Aorta (tissue), 5 donors: ENCODE data around the gene LRRC23. TPM values are rescaled to one million over a fixed set of nuclear protein-coding genes. Genes with fewer than 3 reads are reported as not detected.

Experiments used
- ATAC-seq: fragments of 200-7000 bp; cut with Tn5 transposase; one replicate; pipeline ENCODE4 v1.9.1; 2022; ENCODE audit warnings: moderate library complexity; ENCODE audit not compliant: low FRiP score
- DNase-seq, 2 donors: peaks; one replicate each; pipeline ENCODE4 v3.0.0-alpha.2; 2020
- H3K27ac ChIP-seq, 2 donors: one replicate each; pipeline ENCODE4 v1.5.1; 2013; ENCODE audit warnings: low read length in 2 of 2, mild to moderate bottlenecking in 2 of 2, moderate library complexity in 2 of 2, control low read depth in 1 of 2, inconsistent platforms in 1 of 2, low read depth in 1 of 2
- H3K27me3 ChIP-seq, 2 donors: one replicate each; pipeline ENCODE4 v1.6.1; 2013; ENCODE audit warnings: control low read depth in 1 of 2, low read length in 1 of 2, mild to moderate bottlenecking in 1 of 2, moderate library complexity in 1 of 2; ENCODE audit not compliant: insufficient read depth in 2 of 2, control insufficient read depth in 1 of 2
- H3K36me3 ChIP-seq, 2 donors: one replicate each; pipeline ENCODE4 v1.6.1; 2013; ENCODE audit warnings: control low read depth in 1 of 2, low read length in 1 of 2, mild to moderate bottlenecking in 1 of 2; ENCODE audit not compliant: insufficient read depth in 2 of 2, control insufficient read depth in 1 of 2
- H3K4me1 ChIP-seq, 2 donors: one replicate each; pipeline ENCODE4 v1.6.1; 2013; ENCODE audit warnings: low read length in 2 of 2, control low read depth in 1 of 2, mild to moderate bottlenecking in 1 of 2, moderate library complexity in 1 of 2; ENCODE audit not compliant: insufficient read depth in 2 of 2, control insufficient read depth in 1 of 2
- H3K4me3 ChIP-seq, 2 donors: one replicate each; pipeline ENCODE4 v1.5.1; 2013; ENCODE audit warnings: low read length in 2 of 2, control low read depth in 1 of 2, mild to moderate bottlenecking in 1 of 2
- H3K9me3 ChIP-seq: one replicate; pipeline ENCODE4 v1.6.1; 2013; ENCODE audit warnings: mild to moderate bottlenecking, low read length; ENCODE audit not compliant: control insufficient read depth
- WGBS, 2 donors: extraction: QIAGEN DNeasy Blood & Tissue Kit; methylation state at CpG; one replicate each; pipeline ENCODE4 v1.1.7; 2013; 5-methylcytosine and 5-hydroxymethylcytosine counted together
- intact Hi-C, 2 donors: fragments of 100-400 bp; cut with DNase I; formaldehyde crosslinking; loops; one replicate each; pipeline versions ENCODE4 v1.14.2 to v1.15.0; 2022
- long read RNA-seq, 2 donors: library from polyadenylated mRNA; unstranded; transcript quantifications; one replicate each; pipeline ENCODE4 v2.0.0, GENCODE V29; 2020 to 2021
- polyA plus RNA-seq, 2 donors: library from polyadenylated mRNA; stranded (reverse); fragments of 200-250 nt; gene quantifications; one replicate each; pipeline ENCODE4 v1.2.3, GENCODE V29; 2013
- total RNA-seq, 2 donors: library from RNA; stranded (reverse); fragmentation: NEBNext Ultra II Directional; extraction: Animal tissue kit (Norgen Biotek cat#: 25700); gene quantifications; one replicate each; pipeline ENCODE4 v1.2.1, GENCODE V29; 2021
- donor health status: healthy with polysubstance abuse.
- donor health status: Bipolar disorder and iron deficiency.
- donor health status: DM: no; HTN: no; CAD: no.
- donor health status: DM: no; HTN: no; CAD: no.
- donor health status: DM: yes; HTN: yes; CAD: no.

Gene LRRC23
- 10 to 100 TPM in 1 of 2 donors, 1 to 10 TPM in 1; 5.3 to 11.2 TPM for total RNA-seq
- polyA plus RNA-seq: 10 to 100 TPM; 16.8 to 20.8 TPM
- long read RNA-seq, donor 1, partial matches to known transcripts: 4 of 15 reads
- long read RNA-seq, donor 1, other reads (novel, unspliced or antisense): 4 of 15 reads
- long read RNA-seq, donor 2, partial matches to known transcripts: 0 of 5 reads
- long read RNA-seq, donor 2, other reads (novel, unspliced or antisense): 3 of 5 reads

DNA sequence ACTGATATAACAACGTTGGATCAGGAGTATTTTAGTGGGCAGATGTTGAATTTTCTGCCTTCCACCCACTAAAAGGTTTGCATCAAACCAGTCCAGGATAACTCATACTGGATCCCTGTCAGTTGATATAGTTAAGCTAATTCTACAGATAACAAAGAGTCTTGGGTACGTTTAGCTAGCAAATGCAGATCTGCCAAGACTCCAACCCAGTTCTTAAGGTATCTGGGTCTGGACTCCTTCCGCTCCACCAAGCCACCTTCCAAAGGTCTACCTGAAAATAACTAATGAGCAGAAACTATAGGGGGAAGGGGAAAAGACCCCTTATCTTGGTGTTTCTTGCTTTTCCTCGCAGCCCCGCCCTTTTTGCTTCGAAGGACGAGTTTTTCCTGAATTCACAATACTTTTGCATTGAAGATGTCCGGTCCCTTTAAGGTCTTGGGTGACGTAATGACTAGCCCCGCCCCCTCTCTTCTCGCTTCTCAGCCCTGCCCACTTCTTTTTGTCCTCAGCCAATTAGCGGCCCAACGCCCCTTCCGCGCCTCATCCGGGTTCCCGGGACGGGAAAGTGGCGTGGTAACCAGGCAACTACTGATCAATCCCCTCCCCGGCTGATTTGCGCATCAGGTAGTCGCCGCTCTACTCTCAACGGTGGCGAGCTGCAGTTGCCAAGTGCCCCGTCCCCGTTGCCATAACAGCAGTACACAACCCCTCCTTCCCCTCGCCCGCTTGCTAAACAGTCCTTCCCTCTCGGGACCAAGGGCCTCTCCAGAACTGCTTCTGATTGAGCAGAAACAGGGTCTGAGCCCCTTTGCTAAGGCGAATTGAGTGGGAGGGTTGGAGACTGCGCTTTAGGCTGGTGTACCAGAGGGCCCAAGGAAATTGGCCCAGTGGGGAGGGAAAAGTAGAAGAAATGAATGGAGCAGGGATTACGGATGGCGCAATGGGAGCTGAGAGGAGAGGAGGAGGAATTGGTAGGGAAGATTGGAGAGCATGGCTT is at the start of gene LRRC23:
TSS of gene LRRC23 (plus strand) at position 543 of the 997 bp plus-strand sequence. CDS start 812 bp downstream, outside the sequence.
- ATAC-seq: peak; percentile 97
- WGBS, 2 donors: 4% methylated on average over 34 of the region's 34 CpGs

GRCh38 chr12:6855322-6855721 is 49.3 kb upstream of the LRRC23 start:
- WGBS, 2 donors: 89 to 90% methylated on average over 14 of the region's 14 CpGs
- H3K27me3 ChIP-seq: no peaks in the 10 kb centered on the region
- intact Hi-C loops: no loop called here
- ATAC-seq (no peak), DNase-seq (no peak)
- no peak overlapping the region for H3K4me3 ChIP-seq
- H3K4me1 ChIP-seq: no peaks in the 10 kb centered on the region
- peaks cover 0 to 6% of the 10 kb centered on the region in 2 donors for H3K36me3 ChIP-seq
- H3K9me3 ChIP-seq: no peaks in the 10 kb centered on the region
- H3K27ac ChIP-seq: no peak overlapping the region

More for the DNA sequence above, at the start of gene LRRC23:
- H3K4me1 ChIP-seq: no peaks in the 10 kb centered on the region
- H3K36me3 ChIP-seq: no peaks in the 10 kb centered on the region
- intact Hi-C loops: no loop called here
- peak within 1 kb of the TSS; percentile 15 to 62 for H3K4me3 ChIP-seq
- H3K27me3 ChIP-seq: no peaks in the 10 kb centered on the region
- peak; percentile 98 to 99 for DNase-seq
- no peaks in the 10 kb centered on the region for H3K9me3 ChIP-seq
- H3K27ac ChIP-seq: peak within 1 kb of the TSS in 1 of 2 donors; percentile 62

GRCh38 chr12:6858799-6859198 is 45.8 kb upstream of the LRRC23 start:
- no peak for DNase-seq
- 95 to 98% methylated on average over 2 of the region's 2 CpGs for WGBS, 2 donors
- Histone ChIP-seq H3K4me3 (no peak overlapping the region), H3K27ac (no peak overlapping the region), H3K27me3 (no peaks in the 10 kb centered on the region), H3K4me1 (no peaks in the 10 kb centered on the region), H3K36me3 (peaks cover 3 to 17% of the 10 kb centered on the region in 2 donors), H3K9me3 (no peaks in the 10 kb centered on the region)
- intact Hi-C loops: no loop called here
- no peak for ATAC-seq

DNA sequence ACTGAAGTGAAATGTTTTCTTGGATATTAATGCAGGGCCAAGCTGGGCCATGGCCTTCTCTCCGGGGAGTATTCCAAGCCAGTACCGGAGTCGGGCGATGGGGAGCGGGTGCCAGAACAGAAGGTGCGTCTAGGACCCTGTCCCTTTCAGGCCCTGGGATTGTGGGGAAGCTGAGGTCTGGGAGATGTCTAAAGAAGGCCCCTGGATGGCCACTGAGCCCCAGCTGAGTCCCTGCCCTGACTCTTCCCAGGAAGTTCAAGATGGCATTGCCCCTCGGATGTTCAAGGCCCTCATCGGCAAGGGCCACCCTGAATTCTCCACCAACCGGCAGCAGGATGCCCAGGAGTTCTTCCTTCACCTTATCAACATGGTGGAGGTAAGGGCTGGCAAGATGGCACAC is 44.5 kb upstream of the LRRC23 start:
- peaks cover 3 to 17% of the 10 kb centered on the region in 2 donors for H3K36me3 ChIP-seq
- no peaks in the 10 kb centered on the region for H3K9me3 ChIP-seq
- DNase-seq: no peak
- no peaks in the 10 kb centered on the region for H3K4me1 ChIP-seq
- no peak overlapping the region for H3K4me3 ChIP-seq
- 92 to 96% methylated on average over 9 of the region's 9 CpGs for WGBS, 2 donors
- intact Hi-C loops: no loop called here
- ATAC-seq: no peak
- H3K27me3 ChIP-seq: no peaks in the 10 kb centered on the region
- H3K27ac ChIP-seq: no peak overlapping the region

DNA sequence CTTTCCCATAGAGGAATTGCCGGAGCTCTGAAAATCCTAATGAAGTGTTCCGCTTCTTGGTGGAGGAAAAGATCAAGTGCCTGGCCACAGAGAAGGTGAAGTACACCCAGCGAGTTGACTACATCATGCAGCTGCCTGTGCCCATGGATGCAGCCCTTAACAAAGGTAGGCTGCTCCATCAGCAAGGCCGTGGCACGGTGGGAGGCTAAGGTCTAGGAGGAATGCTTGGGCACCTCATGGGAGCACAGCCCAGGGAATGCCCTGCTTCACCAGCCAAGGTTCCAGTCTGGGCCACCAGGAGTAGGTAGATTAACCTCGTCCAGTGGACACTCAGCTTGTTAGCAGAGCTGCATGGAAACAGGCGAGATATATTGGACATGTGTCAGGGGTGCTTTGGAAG is 43.7 kb upstream of the LRRC23 start:
- Histone ChIP-seq H3K27me3 (no peaks in the 10 kb centered on the region), H3K36me3 (peaks cover 3 to 17% of the 10 kb centered on the region in 2 donors), H3K4me1 (no peaks in the 10 kb centered on the region), H3K4me3 (no peak overlapping the region), H3K27ac (no peak overlapping the region), H3K9me3 (no peaks in the 10 kb centered on the region)
- WGBS, 2 donors: 94 to 96% methylated on average over 7 of the region's 7 CpGs
- intact Hi-C loops: no loop called here
- no peak for ATAC-seq
- DNase-seq: no peak

DNA sequence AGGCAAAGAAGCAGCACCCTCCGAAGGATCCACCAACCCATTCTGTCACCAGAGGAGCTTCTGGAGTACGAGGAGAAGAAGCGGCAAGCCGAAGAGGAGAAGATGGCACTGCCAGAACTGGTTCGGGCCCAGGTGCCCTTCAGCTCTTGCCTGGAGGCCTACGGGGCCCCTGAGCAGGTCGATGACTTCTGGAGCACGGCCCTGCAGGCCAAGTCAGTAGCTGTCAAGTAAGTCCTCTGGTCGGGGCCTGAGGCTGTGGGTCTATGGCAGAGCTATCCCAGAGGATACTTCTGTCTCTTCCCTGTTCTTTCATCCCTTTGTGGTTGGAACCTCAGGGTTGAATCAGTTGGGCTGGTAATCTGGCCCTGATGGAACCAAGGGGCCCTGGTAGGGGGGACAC is 43.2 kb upstream of the LRRC23 start:
- Histone ChIP-seq H3K4me3 (no peak overlapping the region), H3K27me3 (no peaks in the 10 kb centered on the region), H3K4me1 (no peaks in the 10 kb centered on the region), H3K9me3 (no peaks in the 10 kb centered on the region), H3K27ac (no peak overlapping the region), H3K36me3 (peaks cover 3 to 17% of the 10 kb centered on the region in 2 donors)
- intact Hi-C loops: no loop called here
- ATAC-seq (no peak), DNase-seq (no peak)
- WGBS, 2 donors: 88 to 91% methylated on average over 9 of the region's 9 CpGs

- H3K9me3 ChIP-seq: no peaks in the 10 kb centered on the region
- H3K36me3 ChIP-seq: peaks cover 3 to 17% of the 10 kb centered on the region in 2 donors
- intact Hi-C loops: no loop called here
- 89 to 90% methylated on average over 11 of the region's 11 CpGs for WGBS, 2 donors
- H3K27ac ChIP-seq: no peak overlapping the region
- no peak for ATAC-seq
- no peak for DNase-seq
- H3K27me3 ChIP-seq: no peaks in the 10 kb centered on the region
- H3K4me1 ChIP-seq: no peaks in the 10 kb centered on the region
- no peak overlapping the region for H3K4me3 ChIP-seq
These were observed 41.6 kb upstream of the LRRC23 start for GRCh38 chr12:6863033-6863432.

- DNase-seq (no peak), ATAC-seq (no peak)
- Histone ChIP-seq H3K4me3 (no peak overlapping the region), H3K27me3 (no peaks in the 10 kb centered on the region), H3K36me3 (peaks cover 3 to 13% of the 10 kb centered on the region in 2 donors), H3K9me3 (no peaks in the 10 kb centered on the region), H3K4me1 (peaks cover 0 to 1% of the 10 kb centered on the region in 2 donors), H3K27ac (no peak overlapping the region)
- 89 to 95% methylated on average over 16 of the region's 16 CpGs for WGBS, 2 donors
- intact Hi-C loops: no loop called here
These were observed 40.9 kb upstream of the LRRC23 start for GRCh38 chr12:6863586-6864321.
